GM12878 (cell line): ENCODE measurements around the gene ARL15.

ENCODE experiments used
- RAD21 ChIP-seq: IDR thresholded peaks from 2 replicates; pipeline ENCODE4 v1.6.1; 2011; ENCODE audit warnings: mild to moderate bottlenecking, low read depth, low read length, moderate library complexity; ENCODE audit not compliant: insufficient read depth
- TF ChIP-seq, protein P1 (sequence below), 3 experiments: IDR thresholded peaks in 2 of 3; conservative IDR thresholded peaks in 1 of 3; 2 replicates each; pipeline ENCODE4 v1.5.1; 2011; ENCODE audit warnings: low read depth in 3 of 3, low read length in 3 of 3, mild to moderate bottlenecking in 3 of 3, control low read depth in 2 of 3, moderate library complexity in 2 of 3, inconsistent platforms in 1 of 3, mixed read lengths in 1 of 3; ENCODE audit not compliant: control insufficient read depth in 2 of 3, insufficient read depth in 1 of 3; ENCODE audit errors: extremely low read depth in 1 of 3

DNA sequence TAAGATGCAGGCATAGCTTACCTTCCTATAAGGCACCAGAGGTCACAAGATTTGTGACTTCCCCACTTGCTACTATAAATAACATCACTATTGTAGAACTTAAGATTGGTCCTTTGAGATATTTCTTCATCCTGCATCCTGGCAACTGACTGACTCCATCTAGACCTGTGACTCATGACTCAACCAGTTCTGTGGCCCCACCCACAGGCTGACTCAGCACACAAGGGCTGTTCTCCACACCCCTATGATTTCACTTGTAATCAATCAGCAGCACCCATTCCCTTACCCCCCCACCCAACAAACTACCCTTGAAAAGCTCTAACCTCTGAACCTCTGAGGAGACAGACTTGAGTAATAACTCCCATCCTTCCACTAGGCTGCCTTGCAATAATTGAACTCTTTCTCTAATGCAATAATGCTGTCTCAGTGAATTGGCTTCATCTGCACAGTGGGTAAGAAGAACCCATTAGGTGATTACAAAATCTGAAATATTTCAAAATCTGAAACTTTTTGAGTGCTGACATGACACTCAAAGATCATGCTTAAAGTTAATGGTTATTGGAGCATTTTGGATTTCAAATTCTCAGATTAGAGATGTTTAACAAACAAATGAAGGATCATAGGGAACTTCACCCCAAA lies 296.7 kb downstream of the ARL15 start:
- TF ChIP-seq, protein P1, sequence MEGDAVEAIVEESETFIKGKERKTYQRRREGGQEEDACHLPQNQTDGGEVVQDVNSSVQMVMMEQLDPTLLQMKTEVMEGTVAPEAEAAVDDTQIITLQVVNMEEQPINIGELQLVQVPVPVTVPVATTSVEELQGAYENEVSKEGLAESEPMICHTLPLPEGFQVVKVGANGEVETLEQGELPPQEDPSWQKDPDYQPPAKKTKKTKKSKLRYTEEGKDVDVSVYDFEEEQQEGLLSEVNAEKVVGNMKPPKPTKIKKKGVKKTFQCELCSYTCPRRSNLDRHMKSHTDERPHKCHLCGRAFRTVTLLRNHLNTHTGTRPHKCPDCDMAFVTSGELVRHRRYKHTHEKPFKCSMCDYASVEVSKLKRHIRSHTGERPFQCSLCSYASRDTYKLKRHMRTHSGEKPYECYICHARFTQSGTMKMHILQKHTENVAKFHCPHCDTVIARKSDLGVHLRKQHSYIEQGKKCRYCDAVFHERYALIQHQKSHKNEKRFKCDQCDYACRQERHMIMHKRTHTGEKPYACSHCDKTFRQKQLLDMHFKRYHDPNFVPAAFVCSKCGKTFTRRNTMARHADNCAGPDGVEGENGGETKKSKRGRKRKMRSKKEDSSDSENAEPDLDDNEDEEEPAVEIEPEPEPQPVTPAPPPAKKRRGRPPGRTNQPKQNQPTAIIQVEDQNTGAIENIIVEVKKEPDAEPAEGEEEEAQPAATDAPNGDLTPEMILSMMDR (IDR thresholded peaks at IDR 0.05 in 2 of 3, conservative IDR thresholded peaks at IDR 0.05 in 1 of 3; ENCODE audit: control insufficient read depth in 2 of 3, extremely low read depth in 1 of 3, insufficient read depth in 1 of 3, low read depth in 3 of 3, low read length in 3 of 3), result no peak
- no peak for TF ChIP-seq RAD21
